ENCODE measurements around the gene ZFAND3. TPM values are rescaled to one million over a fixed set of nuclear protein-coding genes. Genes with fewer than 3 reads are reported as not detected.

The ZFAND3 gene
- total RNA-seq, 1 donor from 2014 or later: 32.7 TPM

GRCh38 chr6:38079107-38079506, 259.6 kb downstream of the ZFAND3 start:
- no peaks in the 10 kb centered on the region for H3K9me3 ChIP-seq
- H3K36me3 ChIP-seq: peaks cover 0 to 5% of the 10 kb centered on the region in 2 donors
- no peak overlapping the region for H3K27ac ChIP-seq
- peaks cover 0 to 7% of the 10 kb centered on the region in 2 donors for H3K4me1 ChIP-seq
- no peak overlapping the region for H3K4me3 ChIP-seq
- intact Hi-C loops (cut with DNase I): no loop called here
- no peak for TF ChIP-seq CTCF (IDR thresholded peaks at IDR 0.05)
- no peak for DNase-seq (ENCODE audit: low spot score in 2 of 2)
- H3K27me3 ChIP-seq: no peaks in the 10 kb centered on the region

- Histone ChIP-seq H3K27me3 (no peaks in the 10 kb centered on the region), H3K4me3 (no peak overlapping the region), H3K9me3 (no peaks in the 10 kb centered on the region), H3K36me3 (peaks cover 0 to 5% of the 10 kb centered on the region in 2 donors), H3K4me1 (peaks cover 0 to 7% of the 10 kb centered on the region in 2 donors), H3K27ac (no peak overlapping the region)
- no peak for DNase-seq (ENCODE audit: low spot score in 2 of 2)
- no peak for TF ChIP-seq CTCF (IDR thresholded peaks at IDR 0.05)
- intact Hi-C loops (cut with DNase I): no loop called here
Observed at GRCh38 chr6:38079537-38079936, 260.0 kb downstream of the ZFAND3 start.

DNA sequence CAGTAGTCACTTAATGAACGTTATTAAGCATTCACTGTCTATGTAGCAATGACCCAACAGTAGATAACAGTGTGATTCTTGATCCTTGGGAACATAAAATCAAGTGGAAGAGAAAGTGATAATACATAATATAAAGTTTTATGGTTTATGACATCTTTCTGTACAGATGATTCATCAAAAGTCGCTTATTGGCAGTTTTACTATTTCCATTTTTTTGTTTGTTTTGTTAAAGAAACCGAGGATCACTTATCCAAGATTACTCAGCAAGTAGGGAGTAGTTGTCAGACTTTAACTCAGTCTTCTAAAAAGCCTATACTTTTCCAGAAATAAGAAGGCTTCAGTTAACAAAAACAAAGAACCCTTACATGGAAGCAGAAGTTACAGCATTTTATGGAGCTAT, 260.8 kb downstream of the ZFAND3 start:
- intact Hi-C loops (cut with DNase I): no loop called here
- no peak for DNase-seq (ENCODE audit: low spot score in 2 of 2)
- Histone ChIP-seq H3K36me3 (peaks cover 0 to 5% of the 10 kb centered on the region in 2 donors), H3K27ac (no peak overlapping the region), H3K4me1 (peaks cover 0 to 7% of the 10 kb centered on the region in 2 donors), H3K4me3 (no peak overlapping the region), H3K27me3 (no peaks in the 10 kb centered on the region), H3K9me3 (no peaks in the 10 kb centered on the region)
- no peak for TF ChIP-seq CTCF (IDR thresholded peaks at IDR 0.05)

- Histone ChIP-seq H3K27ac (no peak overlapping the region), H3K4me1 (peaks cover 0 to 7% of the 10 kb centered on the region in 2 donors), H3K36me3 (peaks cover 0 to 5% of the 10 kb centered on the region in 2 donors), H3K27me3 (no peaks in the 10 kb centered on the region), H3K4me3 (no peak overlapping the region), H3K9me3 (no peaks in the 10 kb centered on the region)
- intact Hi-C loops (cut with DNase I): no loop called here
- no peak for DNase-seq (ENCODE audit: low spot score in 2 of 2)
- no peak for TF ChIP-seq CTCF (IDR thresholded peaks at IDR 0.05)
Observed at GRCh38 chr6:38080889-38081288, 261.4 kb downstream of the ZFAND3 start.

GRCh38 chr6:38085031-38085430, 265.5 kb downstream of the ZFAND3 start:
- intact Hi-C loops (cut with DNase I): no loop called here
- Histone ChIP-seq H3K27me3 (no peaks in the 10 kb centered on the region), H3K4me3 (no peak overlapping the region), H3K4me1 (no peaks in the 10 kb centered on the region), H3K9me3 (no peaks in the 10 kb centered on the region), H3K27ac (no peak overlapping the region), H3K36me3 (peaks cover 0 to 5% of the 10 kb centered on the region in 2 donors)
- DNase-seq (ENCODE audit: low spot score in 2 of 2): no peak
- TF ChIP-seq CTCF (IDR thresholded peaks at IDR 0.05): no peak

GRCh38 chr6:38086346-38086745, 266.8 kb downstream of the ZFAND3 start:
- TF ChIP-seq CTCF (IDR thresholded peaks at IDR 0.05): no peak
- Histone ChIP-seq H3K27ac (no peak overlapping the region), H3K9me3 (no peaks in the 10 kb centered on the region), H3K36me3 (peaks cover 0 to 5% of the 10 kb centered on the region in 2 donors), H3K27me3 (no peaks in the 10 kb centered on the region), H3K4me1 (peaks cover 0 to 2% of the 10 kb centered on the region in 2 donors), H3K4me3 (no peak overlapping the region)
- no peak for DNase-seq (ENCODE audit: low spot score in 2 of 2)
- intact Hi-C loops (cut with DNase I): no loop called here

All from ascending aorta (tissue), 2 donors.